HepG2 (cell line): ENCODE data around the gene PANK3. TPM values are rescaled to one million over a fixed set of nuclear protein-coding genes. Genes with fewer than 3 reads are reported as not detected.

Experiments used
- ATAC-seq: fragments of 200-7000 bp; cut with Tn5 transposase; 3 replicates; pipeline ENCODE4 v1.9.1; 2020; ENCODE audit warnings: mild to moderate bottlenecking, moderate library complexity
- BruUV-seq: library from RNA; stranded (reverse); fragments of 400-500 nt; replicated peaks from 2 replicates; lab custom pipeline; 2021; lab: Mats Ljungman, UMichigan
- CTCF ChIA-PET: fragments of 300-600 bp; formaldehyde crosslinking; extraction: SDS; loops from one replicate; lab custom pipeline; 2021; ENCODE audit warnings: low total read pairs, inconsistent platforms, low intra/inter-chr PET ratio; lab: Yijun Ruan, JAX
- POLR2A ChIA-PET: fragments of 350-600 bp; sonication (Branson Sonifier 250); formaldehyde crosslinking; loops from one replicate; lab custom pipeline; 2020; ENCODE audit warnings: antibody characterized with exemption, inconsistent platforms; lab: Yijun Ruan, JAX
- DNase-seq: peaks from one replicate; pipeline ENCODE4 v3.0.0-alpha.2; 2015; ENCODE audit warnings: low spot score
- FAIRE-seq: peaks from 3 replicates; lab custom pipeline; 2011; peaks lifted over from hg19 to GRCh38; lab: Jason Lieb, UNC
- H2AFZ ChIP-seq: one replicate; pipeline ENCODE4 v1.6.1; 2011; ENCODE audit warnings: low read length, inconsistent platforms
- H3K27ac ChIP-seq: fragments of 300-600 bp; 3 replicates; pipeline ENCODE4 v1.8.0; 2011; ENCODE audit warnings: mixed run types, mild to moderate bottlenecking, mixed read lengths, low read length, inconsistent platforms; ENCODE audit not compliant: insufficient read depth; ENCODE audit errors: extremely low read length
- H3K27me3 ChIP-seq, 2 experiments: fragments of 200-600 bp in 1 of 2; 2 replicates in 1 of 2; 3 replicates in 1 of 2; pipeline versions ENCODE4 v1.6.0 to v1.8.0; 2011; ENCODE audit warnings: low read length in 2 of 2, mild to moderate bottlenecking in 2 of 2, moderate library complexity in 2 of 2, inconsistent platforms in 1 of 2; ENCODE audit not compliant: insufficient read depth in 2 of 2, control insufficient read depth in 1 of 2
- H3K36me3 ChIP-seq, 2 experiments: fragments of 200-600 bp in 1 of 2; replicated peaks in 1 of 2; 2 replicates in 1 of 2; 3 replicates in 1 of 2; pipeline versions ENCODE4 v1.5.1 to v1.8.0; 2011; ENCODE audit warnings: low read length in 2 of 2, inconsistent platforms in 1 of 2; ENCODE audit not compliant: insufficient read depth in 2 of 2, control insufficient read depth in 1 of 2
- H3K4me1 ChIP-seq: 2 replicates; pipeline ENCODE4 v1.5.1; 2012; ENCODE audit warnings: low read length, inconsistent platforms; ENCODE audit not compliant: insufficient read depth
- H3K4me2 ChIP-seq: 2 replicates; pipeline ENCODE4 v1.6.0; 2011; ENCODE audit warnings: low read depth, low read length, inconsistent platforms
- H3K4me3 ChIP-seq, 3 experiments: fragments of 200-600 bp in 1 of 3; sonication (generic), shearing (Covaris generic) in 1 of 3; replicated peaks in 1 of 3; 2 replicates each; pipeline ENCODE4 v1.5.1; 2011 to 2016; ENCODE audit warnings: low read length in 3 of 3, inconsistent platforms in 2 of 3, low read depth in 2 of 3, mild to moderate bottlenecking in 2 of 3, control low read depth in 1 of 3, mixed read lengths in 1 of 3; ENCODE audit not compliant: insufficient read depth in 1 of 3
- H3K79me2 ChIP-seq: one replicate; pipeline ENCODE4 v1.6.1; 2011; ENCODE audit warnings: low read length, inconsistent platforms; ENCODE audit not compliant: insufficient read depth
- H3K9ac ChIP-seq: 2 replicates; pipeline ENCODE4 v1.6.0; 2011; ENCODE audit warnings: mild to moderate bottlenecking, low read depth, low read length, inconsistent platforms; ENCODE audit not compliant: insufficient read depth
- H3K9me3 ChIP-seq: 2 replicates; pipeline ENCODE4 v1.5.1; 2012; ENCODE audit warnings: mild to moderate bottlenecking, low read length
- H4K20me1 ChIP-seq: 2 replicates; pipeline ENCODE4 v1.6.0; 2011; ENCODE audit warnings: inconsistent platforms, mild to moderate bottlenecking, low read length, moderate library complexity; ENCODE audit not compliant: insufficient read depth
- CBX5 ChIP-seq: sonication (generic); formaldehyde crosslinking; IDR thresholded peaks from 2 replicates; pipeline ENCODE4 v1.4.0; 2020; ENCODE audit warnings: missing genetic modification reagents, borderline replicate concordance
- HNRNPH1 ChIP-seq: fragments of 200-400 bp; formaldehyde crosslinking; optimal IDR thresholded peaks from 2 replicates; pipeline ENCODE3; 2017; ENCODE audit warnings: mild to moderate bottlenecking, low read depth, low read length
- ZNF790 ChIP-seq: sonication (generic); formaldehyde crosslinking; IDR thresholded peaks from 2 replicates; pipeline ENCODE4 v1.8.0; 2022; ENCODE audit warnings: missing genetic modification reagents, mild to moderate bottlenecking, borderline replicate concordance
- in situ Hi-C: cut with HindIII; loops from 2 replicates; pipeline ENCODE4 v1.10.0; 2017; ENCODE audit warnings: low pct_unique_long_range_greater_than_20kb; ENCODE audit not compliant: extremely low pct_ligation_motif_present
- intact Hi-C: fragments of 100-400 bp; cut with micrococcal nuclease; formaldehyde crosslinking; loops from one replicate; pipeline ENCODE4 v1.10.0; 2022; ENCODE audit not compliant: unreplicated experiment
- polyA plus RNA-seq, 8 experiments: library from polyadenylated mRNA; depleted of rRNA in 3 of 8; stranded (reverse) in 7 of 8; unstranded in 1 of 8; fragments of >200 nt; fragmentation: Illumina TruSeq in 4 of 8; extraction: Trizol in 4 of 8; gene quantifications; 2 replicates each; pipeline versions ENCODE4 v1.2.1 to v1.2.3, GENCODE V29; 2011 to 2016; ENCODE audit warnings: low read depth in 4 of 8, missing spikeins in 1 of 8, mixed read lengths in 1 of 8; ENCODE audit not compliant: insufficient read depth in 1 of 8
- total RNA-seq, 5 experiments: library from RNA; depleted of rRNA; stranded (reverse); fragments of >200 nt; fragmentation: Illumina TruSeq; extraction: Trizol; gene quantifications; 2 replicates each; pipeline ENCODE4 v1.2.3, GENCODE V29; 2016; ENCODE audit warnings: low read depth in 1 of 5
- TF ChIP-seq, protein P1 (sequence below): sonication (generic); formaldehyde crosslinking; IDR thresholded peaks from 2 replicates; pipeline ENCODE4 v1.4.0; 2020; ENCODE audit warnings: missing genetic modification reagents
- TF ChIP-seq, protein P2 (sequence below): sonication (generic); formaldehyde crosslinking; IDR thresholded peaks from 2 replicates; pipeline ENCODE4 v1.8.0; 2022; ENCODE audit warnings: missing genetic modification reagents, mild to moderate bottlenecking, inconsistent platforms, borderline replicate concordance
- TF ChIP-seq, protein P3 (sequence below), 2 experiments: IDR thresholded peaks; 2 replicates each; pipeline ENCODE4 v1.6.1; 2011 to 2012; ENCODE audit warnings: low read length in 2 of 2, borderline replicate concordance in 1 of 2, low read depth in 1 of 2, mild to moderate bottlenecking in 1 of 2, moderate library complexity in 1 of 2

Gene PANK3
- total and polyA plus RNA-seq, 2 of the 13 experiments (the other 11 are each of a cell fraction or from before 2014, with no cell fraction given) = 26.9 to 69.5 TPM

DNA sequence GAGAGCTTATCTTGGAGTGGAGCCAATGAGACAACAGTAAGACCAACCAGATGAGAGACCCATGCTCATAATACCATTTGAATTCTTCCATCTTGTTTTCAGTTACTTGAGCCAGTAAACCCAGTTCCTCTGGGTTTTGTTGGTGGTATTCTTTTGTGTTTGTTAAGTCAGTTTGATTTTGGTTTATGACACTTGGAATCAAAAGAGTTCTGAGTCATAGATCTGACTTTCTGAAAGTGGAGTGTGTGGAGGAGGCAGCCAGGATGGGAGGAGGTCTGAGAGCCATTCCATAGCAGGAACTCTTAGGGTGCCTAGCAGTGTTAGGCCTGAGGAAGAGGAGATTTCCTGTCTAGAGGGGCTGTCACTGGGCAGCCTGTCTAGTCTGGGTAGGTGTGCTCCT, 24.6 kb upstream of the PANK3 start:
- no peak overlapping the region for H3K4me3 ChIP-seq
- FAIRE-seq (no peak), ATAC-seq (no peak), DNase-seq (no peak)
- ChIA-PET POLR2A (no interaction called here), CTCF (no interaction called here)
- in situ Hi-C loops (no loop called here), intact Hi-C loops (no loop called here)
- no peaks in the 10 kb centered on the region for H3K27me3 ChIP-seq
- H3K4me2 ChIP-seq = no peak overlapping the region
- no peak overlapping the region for H3K27ac ChIP-seq
- no peaks in the 10 kb centered on the region for H3K9me3 ChIP-seq
- no peak overlapping the region for H3K9ac ChIP-seq
- no peaks in the 10 kb centered on the region for H3K36me3 ChIP-seq
- H3K4me1 ChIP-seq = peaks cover 41% of the 10 kb centered on the region
- H4K20me1 ChIP-seq = no peaks in the 10 kb centered on the region
- no peaks in the 10 kb centered on the region for H3K79me2 ChIP-seq
- H2AFZ ChIP-seq = no peak overlapping the region
- BruUV-seq = no TSS peak
- TF ChIP-seq, protein P1, sequence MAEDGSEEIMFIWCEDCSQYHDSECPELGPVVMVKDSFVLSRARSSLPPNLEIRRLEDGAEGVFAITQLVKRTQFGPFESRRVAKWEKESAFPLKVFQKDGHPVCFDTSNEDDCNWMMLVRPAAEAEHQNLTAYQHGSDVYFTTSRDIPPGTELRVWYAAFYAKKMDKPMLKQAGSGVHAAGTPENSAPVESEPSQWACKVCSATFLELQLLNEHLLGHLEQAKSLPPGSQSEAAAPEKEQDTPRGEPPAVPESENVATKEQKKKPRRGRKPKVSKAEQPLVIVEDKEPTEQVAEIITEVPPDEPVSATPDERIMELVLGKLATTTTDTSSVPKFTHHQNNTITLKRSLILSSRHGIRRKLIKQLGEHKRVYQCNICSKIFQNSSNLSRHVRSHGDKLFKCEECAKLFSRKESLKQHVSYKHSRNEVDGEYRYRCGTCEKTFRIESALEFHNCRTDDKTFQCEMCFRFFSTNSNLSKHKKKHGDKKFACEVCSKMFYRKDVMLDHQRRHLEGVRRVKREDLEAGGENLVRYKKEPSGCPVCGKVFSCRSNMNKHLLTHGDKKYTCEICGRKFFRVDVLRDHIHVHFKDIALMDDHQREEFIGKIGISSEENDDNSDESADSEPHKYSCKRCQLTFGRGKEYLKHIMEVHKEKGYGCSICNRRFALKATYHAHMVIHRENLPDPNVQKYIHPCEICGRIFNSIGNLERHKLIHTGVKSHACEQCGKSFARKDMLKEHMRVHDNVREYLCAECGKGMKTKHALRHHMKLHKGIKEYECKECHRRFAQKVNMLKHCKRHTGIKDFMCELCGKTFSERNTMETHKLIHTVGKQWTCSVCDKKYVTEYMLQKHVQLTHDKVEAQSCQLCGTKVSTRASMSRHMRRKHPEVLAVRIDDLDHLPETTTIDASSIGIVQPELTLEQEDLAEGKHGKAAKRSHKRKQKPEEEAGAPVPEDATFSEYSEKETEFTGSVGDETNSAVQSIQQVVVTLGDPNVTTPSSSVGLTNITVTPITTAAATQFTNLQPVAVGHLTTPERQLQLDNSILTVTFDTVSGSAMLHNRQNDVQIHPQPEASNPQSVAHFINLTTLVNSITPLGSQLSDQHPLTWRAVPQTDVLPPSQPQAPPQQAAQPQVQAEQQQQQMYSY = no peak
- TF ChIP-seq HNRNPH1 (no peak), ZNF790 (CRISPR knock-in tag) (no peak), CBX5 (CRISPR knock-in tag) (no peak)
- TF ChIP-seq, protein P2, sequence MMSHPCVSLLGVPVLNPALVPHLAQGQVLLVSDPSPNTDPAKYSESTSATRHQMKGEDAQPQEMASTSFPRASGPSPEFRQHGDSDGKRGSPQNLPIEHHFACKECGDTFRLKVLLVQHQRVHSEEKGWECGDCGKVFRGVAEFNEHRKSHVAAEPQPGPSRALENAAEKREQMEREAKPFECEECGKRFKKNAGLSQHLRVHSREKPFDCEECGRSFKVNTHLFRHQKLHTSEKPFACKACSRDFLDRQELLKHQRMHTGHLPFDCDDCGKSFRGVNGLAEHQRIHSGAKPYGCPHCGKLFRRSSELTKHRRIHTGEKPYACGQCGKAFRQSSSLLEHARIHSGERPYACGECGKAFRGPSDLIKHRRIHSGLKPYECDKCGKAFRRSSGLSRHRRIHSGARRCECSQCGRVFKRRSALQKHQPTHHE (CRISPR knock-in tag) = no peak
- TF ChIP-seq, protein P3, sequence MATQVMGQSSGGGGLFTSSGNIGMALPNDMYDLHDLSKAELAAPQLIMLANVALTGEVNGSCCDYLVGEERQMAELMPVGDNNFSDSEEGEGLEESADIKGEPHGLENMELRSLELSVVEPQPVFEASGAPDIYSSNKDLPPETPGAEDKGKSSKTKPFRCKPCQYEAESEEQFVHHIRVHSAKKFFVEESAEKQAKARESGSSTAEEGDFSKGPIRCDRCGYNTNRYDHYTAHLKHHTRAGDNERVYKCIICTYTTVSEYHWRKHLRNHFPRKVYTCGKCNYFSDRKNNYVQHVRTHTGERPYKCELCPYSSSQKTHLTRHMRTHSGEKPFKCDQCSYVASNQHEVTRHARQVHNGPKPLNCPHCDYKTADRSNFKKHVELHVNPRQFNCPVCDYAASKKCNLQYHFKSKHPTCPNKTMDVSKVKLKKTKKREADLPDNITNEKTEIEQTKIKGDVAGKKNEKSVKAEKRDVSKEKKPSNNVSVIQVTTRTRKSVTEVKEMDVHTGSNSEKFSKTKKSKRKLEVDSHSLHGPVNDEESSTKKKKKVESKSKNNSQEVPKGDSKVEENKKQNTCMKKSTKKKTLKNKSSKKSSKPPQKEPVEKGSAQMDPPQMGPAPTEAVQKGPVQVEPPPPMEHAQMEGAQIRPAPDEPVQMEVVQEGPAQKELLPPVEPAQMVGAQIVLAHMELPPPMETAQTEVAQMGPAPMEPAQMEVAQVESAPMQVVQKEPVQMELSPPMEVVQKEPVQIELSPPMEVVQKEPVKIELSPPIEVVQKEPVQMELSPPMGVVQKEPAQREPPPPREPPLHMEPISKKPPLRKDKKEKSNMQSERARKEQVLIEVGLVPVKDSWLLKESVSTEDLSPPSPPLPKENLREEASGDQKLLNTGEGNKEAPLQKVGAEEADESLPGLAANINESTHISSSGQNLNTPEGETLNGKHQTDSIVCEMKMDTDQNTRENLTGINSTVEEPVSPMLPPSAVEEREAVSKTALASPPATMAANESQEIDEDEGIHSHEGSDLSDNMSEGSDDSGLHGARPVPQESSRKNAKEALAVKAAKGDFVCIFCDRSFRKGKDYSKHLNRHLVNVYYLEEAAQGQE (IDR thresholded peaks at IDR 0.05; ENCODE audit: borderline replicate concordance in 1 of 2, low read depth in 1 of 2, low read length in 2 of 2) = no peak
